Measurements from ENCODE around the gene USP30. TPM values are rescaled to one million over a fixed set of nuclear protein-coding genes. Genes with fewer than 3 reads are reported as not detected.

USP30 gene
- total RNA-seq, 1 experiment from 2014 or later = 6.9 TPM

DNA sequence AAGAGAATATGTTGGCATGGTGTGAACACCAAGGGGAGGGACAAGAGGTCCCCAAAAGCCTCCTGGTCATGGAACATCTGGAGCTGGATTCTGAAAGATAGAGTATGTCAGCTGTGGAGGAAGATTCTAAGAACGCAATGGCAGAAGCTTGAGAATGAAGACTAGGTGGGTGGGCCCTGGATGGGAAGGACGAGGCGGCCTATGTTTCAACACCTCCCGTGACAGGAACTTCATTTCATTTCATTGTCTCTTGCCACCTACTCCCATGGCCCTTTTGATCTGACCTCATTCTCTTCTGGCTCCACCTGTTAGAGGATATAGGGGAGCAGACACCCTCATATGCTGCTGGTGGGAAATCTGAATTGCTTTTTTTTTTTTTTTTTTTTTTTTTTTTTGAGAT, 48.4 kb downstream of the USP30 start:
- Mint-ChIP-seq H3K27me3 (ENCODE audit: low read depth) (no peaks in the 10 kb centered on the region), H3K9me3 (no peaks in the 10 kb centered on the region), H3K4me1 (peaks cover 9% of the 10 kb centered on the region), H3K4me3 (no peak overlapping the region), H3K36me3 (peaks cover 58% of the 10 kb centered on the region), H3K27ac (no peak overlapping the region)
- no peak for DNase-seq (ENCODE audit: low spot score)
- TF ChIP-seq ZNF219 (CRISPR knock-in tag; IDR thresholded peaks at IDR 0.05; ENCODE audit: borderline replicate concordance) = no peak
- CTCF ChIA-PET = interaction anchor here (2.8 kb wide), 1 partner anchor 11 kb away, joined by 9 read pairs; no protein-coding TSS in a partner anchor
- POLR2A ChIA-PET = no interaction called here
- no peak for ATAC-seq

DNA sequence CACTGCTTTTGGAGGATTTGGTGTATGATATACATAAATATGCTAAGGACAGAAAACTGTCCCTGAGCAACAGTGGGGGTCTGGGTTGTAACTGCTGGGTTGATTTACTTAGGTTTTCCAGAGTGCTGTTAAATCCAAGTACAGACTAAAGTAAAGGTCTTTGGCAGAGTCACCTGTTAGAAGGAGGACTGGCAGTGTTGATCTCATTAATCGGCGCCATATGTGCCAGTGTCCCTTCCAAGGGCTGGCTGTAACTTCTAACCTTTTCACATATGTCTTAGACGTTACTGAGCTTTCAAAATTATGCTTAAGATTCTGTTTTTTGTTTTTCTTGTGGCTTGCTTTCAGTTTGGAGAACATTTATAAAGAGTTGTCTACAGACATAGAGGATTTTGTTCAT, 50.1 kb downstream of the USP30 start:
- no peak for ATAC-seq
- no peak overlapping the region for H3K27ac Mint-ChIP-seq
- H3K36me3 Mint-ChIP-seq = peaks cover 71% of the 10 kb centered on the region
- H3K4me3 Mint-ChIP-seq = no peak overlapping the region
- CTCF ChIA-PET = interaction anchor here (2.8 kb wide), 1 partner anchor 9 kb away, joined by 9 read pairs; no protein-coding TSS in a partner anchor
- POLR2A ChIA-PET = no interaction called here
- DNase-seq (ENCODE audit: low spot score) = no peak
- peaks cover 9% of the 10 kb centered on the region for H3K4me1 Mint-ChIP-seq
- TF ChIP-seq NFE2L1 (CRISPR knock-in tag; IDR thresholded peaks at IDR 0.05) = no peak
- TF ChIP-seq, protein P1, sequence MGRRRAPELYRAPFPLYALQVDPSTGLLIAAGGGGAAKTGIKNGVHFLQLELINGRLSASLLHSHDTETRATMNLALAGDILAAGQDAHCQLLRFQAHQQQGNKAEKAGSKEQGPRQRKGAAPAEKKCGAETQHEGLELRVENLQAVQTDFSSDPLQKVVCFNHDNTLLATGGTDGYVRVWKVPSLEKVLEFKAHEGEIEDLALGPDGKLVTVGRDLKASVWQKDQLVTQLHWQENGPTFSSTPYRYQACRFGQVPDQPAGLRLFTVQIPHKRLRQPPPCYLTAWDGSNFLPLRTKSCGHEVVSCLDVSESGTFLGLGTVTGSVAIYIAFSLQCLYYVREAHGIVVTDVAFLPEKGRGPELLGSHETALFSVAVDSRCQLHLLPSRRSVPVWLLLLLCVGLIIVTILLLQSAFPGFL (CRISPR knock-in tag; IDR thresholded peaks at IDR 0.05; ENCODE audit: borderline replicate concordance) = no peak
- TF ChIP-seq TCF7 (CRISPR knock-in tag; IDR thresholded peaks at IDR 0.05; ENCODE audit: low read depth) = no peak
- no peak for TF ChIP-seq PRRX2 (CRISPR knock-in tag; IDR thresholded peaks at IDR 0.05)
- TF ChIP-seq, protein P2, sequence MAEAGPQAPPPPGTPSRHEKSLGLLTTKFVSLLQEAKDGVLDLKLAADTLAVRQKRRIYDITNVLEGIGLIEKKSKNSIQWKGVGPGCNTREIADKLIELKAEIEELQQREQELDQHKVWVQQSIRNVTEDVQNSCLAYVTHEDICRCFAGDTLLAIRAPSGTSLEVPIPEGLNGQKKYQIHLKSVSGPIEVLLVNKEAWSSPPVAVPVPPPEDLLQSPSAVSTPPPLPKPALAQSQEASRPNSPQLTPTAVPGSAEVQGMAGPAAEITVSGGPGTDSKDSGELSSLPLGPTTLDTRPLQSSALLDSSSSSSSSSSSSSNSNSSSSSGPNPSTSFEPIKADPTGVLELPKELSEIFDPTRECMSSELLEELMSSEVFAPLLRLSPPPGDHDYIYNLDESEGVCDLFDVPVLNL (CRISPR knock-in tag; IDR thresholded peaks at IDR 0.05; ENCODE audit: borderline replicate concordance, low read depth) = no peak
- no peak for TF ChIP-seq HMGA2 (CRISPR knock-in tag; IDR thresholded peaks at IDR 0.05)
- TF ChIP-seq, protein P3, sequence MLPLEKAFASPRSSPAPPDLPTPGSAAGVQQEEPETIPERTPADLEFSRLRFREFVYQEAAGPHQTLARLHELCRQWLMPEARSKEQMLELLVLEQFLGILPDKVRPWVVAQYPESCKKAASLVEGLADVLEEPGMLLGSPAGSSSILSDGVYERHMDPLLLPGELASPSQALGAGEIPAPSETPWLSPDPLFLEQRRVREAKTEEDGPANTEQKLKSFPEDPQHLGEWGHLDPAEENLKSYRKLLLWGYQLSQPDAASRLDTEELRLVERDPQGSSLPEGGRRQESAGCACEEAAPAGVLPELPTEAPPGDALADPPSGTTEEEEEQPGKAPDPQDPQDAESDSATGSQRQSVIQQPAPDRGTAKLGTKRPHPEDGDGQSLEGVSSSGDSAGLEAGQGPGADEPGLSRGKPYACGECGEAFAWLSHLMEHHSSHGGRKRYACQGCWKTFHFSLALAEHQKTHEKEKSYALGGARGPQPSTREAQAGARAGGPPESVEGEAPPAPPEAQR (CRISPR knock-in tag; IDR thresholded peaks at IDR 0.05) = no peak
- no peak for TF ChIP-seq ZNF671 (CRISPR knock-in tag; IDR thresholded peaks at IDR 0.05)
- TF ChIP-seq, protein P4, sequence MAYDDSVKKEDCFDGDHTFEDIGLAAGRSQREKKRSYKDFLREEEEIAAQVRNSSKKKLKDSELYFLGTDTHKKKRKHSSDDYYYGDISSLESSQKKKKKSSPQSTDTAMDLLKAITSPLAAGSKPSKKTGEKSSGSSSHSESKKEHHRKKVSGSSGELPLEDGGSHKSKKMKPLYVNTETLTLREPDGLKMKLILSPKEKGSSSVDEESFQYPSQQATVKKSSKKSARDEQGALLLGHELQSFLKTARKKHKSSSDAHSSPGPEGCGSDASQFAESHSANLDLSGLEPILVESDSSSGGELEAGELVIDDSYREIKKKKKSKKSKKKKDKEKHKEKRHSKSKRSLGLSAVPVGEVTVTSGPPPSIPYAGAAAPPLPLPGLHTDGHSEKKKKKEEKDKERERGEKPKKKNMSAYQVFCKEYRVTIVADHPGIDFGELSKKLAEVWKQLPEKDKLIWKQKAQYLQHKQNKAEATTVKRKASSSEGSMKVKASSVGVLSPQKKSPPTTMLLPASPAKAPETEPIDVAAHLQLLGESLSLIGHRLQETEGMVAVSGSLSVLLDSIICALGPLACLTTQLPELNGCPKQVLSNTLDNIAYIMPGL (CRISPR knock-in tag; IDR thresholded peaks at IDR 0.05) = no peak
- TF ChIP-seq, protein P5, sequence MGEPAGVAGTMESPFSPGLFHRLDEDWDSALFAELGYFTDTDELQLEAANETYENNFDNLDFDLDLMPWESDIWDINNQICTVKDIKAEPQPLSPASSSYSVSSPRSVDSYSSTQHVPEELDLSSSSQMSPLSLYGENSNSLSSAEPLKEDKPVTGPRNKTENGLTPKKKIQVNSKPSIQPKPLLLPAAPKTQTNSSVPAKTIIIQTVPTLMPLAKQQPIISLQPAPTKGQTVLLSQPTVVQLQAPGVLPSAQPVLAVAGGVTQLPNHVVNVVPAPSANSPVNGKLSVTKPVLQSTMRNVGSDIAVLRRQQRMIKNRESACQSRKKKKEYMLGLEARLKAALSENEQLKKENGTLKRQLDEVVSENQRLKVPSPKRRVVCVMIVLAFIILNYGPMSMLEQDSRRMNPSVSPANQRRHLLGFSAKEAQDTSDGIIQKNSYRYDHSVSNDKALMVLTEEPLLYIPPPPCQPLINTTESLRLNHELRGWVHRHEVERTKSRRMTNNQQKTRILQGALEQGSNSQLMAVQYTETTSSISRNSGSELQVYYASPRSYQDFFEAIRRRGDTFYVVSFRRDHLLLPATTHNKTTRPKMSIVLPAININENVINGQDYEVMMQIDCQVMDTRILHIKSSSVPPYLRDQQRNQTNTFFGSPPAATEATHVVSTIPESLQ (CRISPR knock-in tag; IDR thresholded peaks at IDR 0.05) = no peak
- no peak for TF ChIP-seq GTF2I (CRISPR knock-in tag; conservative IDR thresholded peaks at IDR 0.05)
- TF ChIP-seq, protein P6, sequence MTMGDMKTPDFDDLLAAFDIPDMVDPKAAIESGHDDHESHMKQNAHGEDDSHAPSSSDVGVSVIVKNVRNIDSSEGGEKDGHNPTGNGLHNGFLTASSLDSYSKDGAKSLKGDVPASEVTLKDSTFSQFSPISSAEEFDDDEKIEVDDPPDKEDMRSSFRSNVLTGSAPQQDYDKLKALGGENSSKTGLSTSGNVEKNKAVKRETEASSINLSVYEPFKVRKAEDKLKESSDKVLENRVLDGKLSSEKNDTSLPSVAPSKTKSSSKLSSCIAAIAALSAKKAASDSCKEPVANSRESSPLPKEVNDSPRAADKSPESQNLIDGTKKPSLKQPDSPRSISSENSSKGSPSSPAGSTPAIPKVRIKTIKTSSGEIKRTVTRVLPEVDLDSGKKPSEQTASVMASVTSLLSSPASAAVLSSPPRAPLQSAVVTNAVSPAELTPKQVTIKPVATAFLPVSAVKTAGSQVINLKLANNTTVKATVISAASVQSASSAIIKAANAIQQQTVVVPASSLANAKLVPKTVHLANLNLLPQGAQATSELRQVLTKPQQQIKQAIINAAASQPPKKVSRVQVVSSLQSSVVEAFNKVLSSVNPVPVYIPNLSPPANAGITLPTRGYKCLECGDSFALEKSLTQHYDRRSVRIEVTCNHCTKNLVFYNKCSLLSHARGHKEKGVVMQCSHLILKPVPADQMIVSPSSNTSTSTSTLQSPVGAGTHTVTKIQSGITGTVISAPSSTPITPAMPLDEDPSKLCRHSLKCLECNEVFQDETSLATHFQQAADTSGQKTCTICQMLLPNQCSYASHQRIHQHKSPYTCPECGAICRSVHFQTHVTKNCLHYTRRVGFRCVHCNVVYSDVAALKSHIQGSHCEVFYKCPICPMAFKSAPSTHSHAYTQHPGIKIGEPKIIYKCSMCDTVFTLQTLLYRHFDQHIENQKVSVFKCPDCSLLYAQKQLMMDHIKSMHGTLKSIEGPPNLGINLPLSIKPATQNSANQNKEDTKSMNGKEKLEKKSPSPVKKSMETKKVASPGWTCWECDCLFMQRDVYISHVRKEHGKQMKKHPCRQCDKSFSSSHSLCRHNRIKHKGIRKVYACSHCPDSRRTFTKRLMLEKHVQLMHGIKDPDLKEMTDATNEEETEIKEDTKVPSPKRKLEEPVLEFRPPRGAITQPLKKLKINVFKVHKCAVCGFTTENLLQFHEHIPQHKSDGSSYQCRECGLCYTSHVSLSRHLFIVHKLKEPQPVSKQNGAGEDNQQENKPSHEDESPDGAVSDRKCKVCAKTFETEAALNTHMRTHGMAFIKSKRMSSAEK (CRISPR knock-in tag; IDR thresholded peaks at IDR 0.05; ENCODE audit: borderline replicate concordance) = no peak
- TF ChIP-seq ZNF232 (CRISPR knock-in tag; IDR thresholded peaks at IDR 0.05) = no peak
- TF ChIP-seq NFYB (CRISPR knock-in tag; conservative IDR thresholded peaks at IDR 0.05; ENCODE audit: low read depth) = no peak
- TF ChIP-seq, protein P7, sequence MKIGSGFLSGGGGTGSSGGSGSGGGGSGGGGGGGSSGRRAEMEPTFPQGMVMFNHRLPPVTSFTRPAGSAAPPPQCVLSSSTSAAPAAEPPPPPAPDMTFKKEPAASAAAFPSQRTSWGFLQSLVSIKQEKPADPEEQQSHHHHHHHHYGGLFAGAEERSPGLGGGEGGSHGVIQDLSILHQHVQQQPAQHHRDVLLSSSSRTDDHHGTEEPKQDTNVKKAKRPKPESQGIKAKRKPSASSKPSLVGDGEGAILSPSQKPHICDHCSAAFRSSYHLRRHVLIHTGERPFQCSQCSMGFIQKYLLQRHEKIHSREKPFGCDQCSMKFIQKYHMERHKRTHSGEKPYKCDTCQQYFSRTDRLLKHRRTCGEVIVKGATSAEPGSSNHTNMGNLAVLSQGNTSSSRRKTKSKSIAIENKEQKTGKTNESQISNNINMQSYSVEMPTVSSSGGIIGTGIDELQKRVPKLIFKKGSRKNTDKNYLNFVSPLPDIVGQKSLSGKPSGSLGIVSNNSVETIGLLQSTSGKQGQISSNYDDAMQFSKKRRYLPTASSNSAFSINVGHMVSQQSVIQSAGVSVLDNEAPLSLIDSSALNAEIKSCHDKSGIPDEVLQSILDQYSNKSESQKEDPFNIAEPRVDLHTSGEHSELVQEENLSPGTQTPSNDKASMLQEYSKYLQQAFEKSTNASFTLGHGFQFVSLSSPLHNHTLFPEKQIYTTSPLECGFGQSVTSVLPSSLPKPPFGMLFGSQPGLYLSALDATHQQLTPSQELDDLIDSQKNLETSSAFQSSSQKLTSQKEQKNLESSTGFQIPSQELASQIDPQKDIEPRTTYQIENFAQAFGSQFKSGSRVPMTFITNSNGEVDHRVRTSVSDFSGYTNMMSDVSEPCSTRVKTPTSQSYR (CRISPR knock-in tag; IDR thresholded peaks at IDR 0.05) = no peak
- TF ChIP-seq, protein P8, sequence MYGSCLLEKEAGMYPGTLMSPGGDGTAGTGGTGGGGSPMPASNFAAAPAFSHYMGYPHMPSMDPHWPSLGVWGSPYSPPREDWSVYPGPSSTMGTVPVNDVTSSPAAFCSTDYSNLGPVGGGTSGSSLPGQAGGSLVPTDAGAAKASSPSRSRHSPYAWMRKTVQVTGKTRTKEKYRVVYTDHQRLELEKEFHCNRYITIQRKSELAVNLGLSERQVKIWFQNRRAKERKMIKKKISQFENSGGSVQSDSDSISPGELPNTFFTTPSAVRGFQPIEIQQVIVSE (CRISPR knock-in tag; IDR thresholded peaks at IDR 0.05; ENCODE audit: borderline replicate concordance) = no peak
- no peak for TF ChIP-seq EMX1 (CRISPR knock-in tag; IDR thresholded peaks at IDR 0.05)
- H3K27me3 Mint-ChIP-seq (ENCODE audit: low read depth) = no peaks in the 10 kb centered on the region
- no peaks in the 10 kb centered on the region for H3K9me3 Mint-ChIP-seq

Data from WTC11 (cell line).